Measurements from ENCODE around the gene LPCAT3. TPM values are rescaled to one million over a fixed set of nuclear protein-coding genes. Genes with fewer than 3 reads are reported as not detected.

Gene LPCAT3
- total RNA-seq, 4 donors from 2014 or later, result 41.7 to 58.2 (median 47.9) TPM

DNA sequence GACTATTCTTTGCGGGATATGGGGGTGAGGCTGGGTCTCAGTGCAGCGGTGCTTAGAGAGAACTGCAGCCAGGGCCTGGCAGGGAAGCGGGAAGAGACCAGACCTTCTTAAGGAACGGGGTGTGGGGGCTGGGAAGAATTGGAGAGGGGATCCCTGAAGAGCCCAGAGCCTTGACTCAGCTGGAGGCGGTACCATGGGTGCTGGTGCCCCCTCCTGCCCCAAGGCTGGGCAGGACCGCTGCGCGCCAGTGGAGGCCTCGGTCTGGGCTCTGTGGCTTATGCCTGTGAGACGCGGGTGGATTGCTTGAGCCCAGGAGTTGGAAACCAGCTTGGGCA is 76.0 kb downstream of the LPCAT3 start:
- TF ChIP-seq, protein P1, sequence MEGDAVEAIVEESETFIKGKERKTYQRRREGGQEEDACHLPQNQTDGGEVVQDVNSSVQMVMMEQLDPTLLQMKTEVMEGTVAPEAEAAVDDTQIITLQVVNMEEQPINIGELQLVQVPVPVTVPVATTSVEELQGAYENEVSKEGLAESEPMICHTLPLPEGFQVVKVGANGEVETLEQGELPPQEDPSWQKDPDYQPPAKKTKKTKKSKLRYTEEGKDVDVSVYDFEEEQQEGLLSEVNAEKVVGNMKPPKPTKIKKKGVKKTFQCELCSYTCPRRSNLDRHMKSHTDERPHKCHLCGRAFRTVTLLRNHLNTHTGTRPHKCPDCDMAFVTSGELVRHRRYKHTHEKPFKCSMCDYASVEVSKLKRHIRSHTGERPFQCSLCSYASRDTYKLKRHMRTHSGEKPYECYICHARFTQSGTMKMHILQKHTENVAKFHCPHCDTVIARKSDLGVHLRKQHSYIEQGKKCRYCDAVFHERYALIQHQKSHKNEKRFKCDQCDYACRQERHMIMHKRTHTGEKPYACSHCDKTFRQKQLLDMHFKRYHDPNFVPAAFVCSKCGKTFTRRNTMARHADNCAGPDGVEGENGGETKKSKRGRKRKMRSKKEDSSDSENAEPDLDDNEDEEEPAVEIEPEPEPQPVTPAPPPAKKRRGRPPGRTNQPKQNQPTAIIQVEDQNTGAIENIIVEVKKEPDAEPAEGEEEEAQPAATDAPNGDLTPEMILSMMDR (IDR thresholded peaks at IDR 0.05), result no peak
- ATAC-seq (ENCODE audit: low FRiP score) (no peak), DNase-seq (ENCODE audit: low spot score) (no peak)

DNA sequence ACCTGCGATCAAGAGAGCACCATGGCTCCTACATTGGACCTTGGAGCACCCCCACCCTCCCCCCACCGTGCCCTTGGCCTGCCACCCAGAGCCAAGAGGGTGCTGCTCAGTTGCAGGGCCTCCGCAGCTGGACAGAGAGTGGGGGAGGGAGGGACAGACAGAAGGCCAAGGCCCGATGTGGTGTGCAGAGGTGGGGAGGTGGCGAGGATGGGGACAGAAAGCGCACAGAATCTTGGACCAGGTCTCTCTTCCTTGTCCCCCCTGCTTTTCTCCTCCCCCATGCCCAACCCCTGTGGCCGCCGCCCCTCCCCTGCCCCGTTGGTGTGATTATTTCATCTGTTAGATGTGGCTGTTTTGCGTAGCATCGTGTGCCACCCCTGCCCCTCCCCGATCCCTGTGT is 76.5 kb downstream of the LPCAT3 start:
- ATAC-seq (ENCODE audit: low FRiP score), result no peak
- DNase-seq (ENCODE audit: low spot score), result no peak
- TF ChIP-seq, protein P1 (IDR thresholded peaks at IDR 0.05), result no peak

- no peak for ATAC-seq (ENCODE audit: low FRiP score)
- TF ChIP-seq, protein P1 (IDR thresholded peaks at IDR 0.05), result no peak
- no peak for DNase-seq (ENCODE audit: low spot score)
Observed at GRCh38 chr12:6941267-6941666, 77.0 kb downstream of the LPCAT3 start.

DNA sequence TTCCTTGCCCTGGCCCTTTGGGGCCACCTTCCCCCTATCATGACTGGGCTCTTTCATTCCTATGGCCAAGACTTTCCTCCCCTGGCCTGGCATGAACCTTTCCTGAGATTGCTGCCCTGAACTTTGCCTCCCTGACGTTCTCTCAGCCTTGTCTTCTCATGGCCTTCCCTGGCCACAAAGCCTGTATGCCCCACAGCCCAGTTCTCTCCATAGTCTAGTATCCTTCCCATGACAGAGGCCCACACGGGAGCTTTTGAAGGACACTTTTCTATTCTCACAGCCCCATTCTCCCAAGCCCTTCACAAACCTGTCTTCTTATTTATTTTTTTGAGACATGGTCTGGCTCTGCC is 79.1 kb downstream of the LPCAT3 start:
- TF ChIP-seq, protein P1 (IDR thresholded peaks at IDR 0.05), result no peak
- DNase-seq (ENCODE audit: low spot score) (no peak), ATAC-seq (ENCODE audit: low FRiP score) (no peak)

DNA sequence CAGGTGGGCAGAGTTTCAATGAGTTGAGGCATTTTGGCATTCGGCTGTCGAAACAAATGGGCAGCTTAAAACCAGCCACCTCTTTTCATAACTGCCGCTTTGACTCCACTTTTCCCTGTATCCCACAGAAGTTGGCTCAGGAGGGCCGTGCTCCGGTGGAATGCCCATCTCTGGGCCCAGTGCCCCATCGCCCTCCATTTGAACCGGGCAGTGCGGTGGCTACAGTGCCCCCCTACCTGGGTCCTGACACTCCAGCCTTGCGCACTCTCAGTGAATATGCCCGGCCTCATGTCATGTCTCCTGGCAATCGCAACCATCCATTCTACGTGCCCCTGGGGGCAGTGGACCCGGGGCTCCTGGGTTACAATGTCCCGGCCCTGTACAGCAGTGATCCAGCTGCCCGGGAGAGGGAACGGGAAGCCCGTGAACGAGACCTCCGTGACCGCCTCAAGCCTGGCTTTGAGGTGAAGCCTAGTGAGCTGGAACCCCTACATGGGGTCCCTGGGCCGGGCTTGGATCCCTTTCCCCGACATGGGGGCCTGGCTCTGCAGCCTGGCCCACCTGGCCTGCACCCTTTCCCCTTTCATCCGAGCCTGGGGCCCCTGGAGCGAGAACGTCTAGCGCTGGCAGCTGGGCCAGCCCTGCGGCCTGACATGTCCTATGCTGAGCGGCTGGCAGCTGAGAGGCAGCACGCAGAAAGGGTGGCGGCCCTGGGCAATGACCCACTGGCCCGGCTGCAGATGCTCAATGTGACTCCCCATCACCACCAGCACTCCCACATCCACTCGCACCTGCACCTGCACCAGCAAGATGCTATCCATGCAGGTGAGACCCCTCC is 79.7 kb downstream of the LPCAT3 start:
- no peak for ATAC-seq (ENCODE audit: low FRiP score)
- TF ChIP-seq, protein P1 (IDR thresholded peaks at IDR 0.05), result no peak

DNA sequence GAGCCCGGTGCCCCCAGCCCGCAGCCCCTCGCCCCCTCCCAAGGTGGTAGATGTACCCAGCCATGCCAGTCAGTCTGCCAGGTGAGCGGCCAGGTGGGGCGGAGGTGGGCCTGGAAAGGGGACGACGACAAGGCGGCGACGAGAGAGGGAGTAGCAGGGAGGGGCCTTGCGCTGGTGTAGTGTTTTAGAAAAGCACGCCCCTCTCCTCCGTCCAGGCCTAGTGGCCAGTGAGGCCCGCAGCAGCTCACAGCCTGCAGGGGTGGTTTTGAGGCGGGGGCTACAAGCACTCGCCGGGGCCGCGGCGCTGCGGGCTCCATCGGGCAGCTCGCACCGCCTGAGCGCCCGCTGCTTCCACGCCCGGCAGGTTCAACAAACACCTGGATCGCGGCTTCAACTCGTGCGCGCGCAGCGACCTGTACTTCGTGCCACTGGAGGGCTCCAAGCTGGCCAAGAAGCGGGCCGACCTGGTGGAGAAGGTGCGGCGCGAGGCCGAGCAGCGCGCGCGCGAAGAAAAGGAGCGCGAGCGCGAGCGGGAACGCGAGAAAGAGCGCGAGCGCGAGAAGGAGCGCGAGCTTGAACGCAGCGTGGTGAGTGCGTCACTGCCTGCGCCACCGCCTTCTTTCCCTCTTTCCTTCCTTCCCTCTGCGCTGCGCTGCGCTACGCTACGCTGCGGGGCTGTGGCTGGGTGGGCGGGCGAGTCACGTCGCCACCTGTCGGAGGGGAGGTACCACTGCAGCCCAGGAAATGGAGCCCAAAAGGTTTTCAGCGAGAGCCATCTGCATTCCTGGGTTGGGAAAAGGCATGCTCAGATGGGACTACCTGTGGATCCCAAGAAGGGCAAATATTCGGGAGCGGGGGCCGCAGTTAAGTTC is 80.6 kb downstream of the LPCAT3 start:
- DNase-seq (ENCODE audit: low spot score), result no peak
- TF ChIP-seq, protein P1 (IDR thresholded peaks at IDR 0.05), result peak in 1 of 3 donors; percentile 76
- ATAC-seq (ENCODE audit: low FRiP score), result peak; percentile 90

More for the DNA sequence above, 79.7 kb downstream of the LPCAT3 start:
- no peak for DNase-seq (ENCODE audit: low spot score)

All from omental fat pad (tissue), 4 donors.